HG02970 (cell line): ENCODE data around the gene MKI67.
A peak's percentile ranks its signal among the peaks of the same experiment; 100 is the strongest.
"Not testable (repeated sequence)": the region's sequence is repeated elsewhere in the genome, so short reads cannot be mapped to it uniquely, and the experiment has no call there.

Experiments used
- ATAC-seq: cut with Tn5 transposase; IDR thresholded peaks from one replicate; pipeline ENCODE4 v1.9.1; 2021; ENCODE audit warnings: mild to moderate bottlenecking, moderate library complexity, moderate number of reproducible peaks; ENCODE audit not compliant: unreplicated experiment, low FRiP score

MKI67 gene

GRCh38 chr10:128125944-128126764 lies at the start of gene MKI67:
TSS of gene MKI67 (minus strand) at chr10:128126423. CDS start at chr10:128125667, 756 bp downstream.
- ATAC-seq: peak; percentile 84

GRCh38 chr10:128174581-128175559 lies 48.6 kb upstream of the MKI67 start:
- no peak for ATAC-seq

- ATAC-seq: no peak
These were observed 47.2 kb upstream of the MKI67 start for GRCh38 chr10:128173386-128173785.

- no peak for ATAC-seq
These were observed 46.5 kb upstream of the MKI67 start for GRCh38 chr10:128172756-128173155.

- ATAC-seq: no peak
These were observed 43.7 kb upstream of the MKI67 start for GRCh38 chr10:128169811-128170379.

GRCh38 chr10:128167926-128168520 lies 41.8 kb upstream of the MKI67 start:
- ATAC-seq: no peak

- not testable (repeated sequence) for ATAC-seq
These were observed 40.9 kb upstream of the MKI67 start for GRCh38 chr10:128167123-128167522.

- ATAC-seq: no peak
These were observed 39.9 kb upstream of the MKI67 start for GRCh38 chr10:128166151-128166550.

GRCh38 chr10:128165536-128165935 lies 39.3 kb upstream of the MKI67 start:
- ATAC-seq: no peak

GRCh38 chr10:128163701-128164100 lies 37.5 kb upstream of the MKI67 start:
- no peak for ATAC-seq

- no peak for ATAC-seq
These were observed 34.8 kb upstream of the MKI67 start for GRCh38 chr10:128161031-128161430.

GRCh38 chr10:128160297-128160711 lies 34.1 kb upstream of the MKI67 start:
- ATAC-seq: no peak

GRCh38 chr10:128158021-128158795 lies 32.0 kb upstream of the MKI67 start:
- no peak for ATAC-seq

- no peak for ATAC-seq
These were observed 31.0 kb upstream of the MKI67 start for GRCh38 chr10:128156999-128157755.

- ATAC-seq: no peak
These were observed 26.7 kb upstream of the MKI67 start for GRCh38 chr10:128152741-128153580.

- ATAC-seq: no peak
These were observed 24.8 kb upstream of the MKI67 start for GRCh38 chr10:128151031-128151430.

GRCh38 chr10:128150561-128150960 lies 24.3 kb upstream of the MKI67 start:
- no peak for ATAC-seq

GRCh38 chr10:128150045-128150493 lies 23.8 kb upstream of the MKI67 start:
- ATAC-seq: peak; percentile 87
